Inflammatory macrophage treated with lipopolysaccharide for 1 hour (primary cell): ENCODE results near the gene PCDHGA1.
"Not testable (repeated sequence)": the region's sequence is repeated elsewhere in the genome, so short reads cannot be mapped to it uniquely, and the experiment has no call there.

ENCODE experiments used
- DNase-seq, 2 donors: peaks; one replicate each; pipeline ENCODE4 v3.0.0-alpha.2; 2020 to 2022

Gene PCDHGA1

GRCh38 chr5:141349917-141350619, 19.8 kb downstream of the PCDHGA1 start, which contains the start of gene PCDHGB1:
Gene PCDHGB1 (plus strand): TSS chr5:141350099. CDS start chr5:141350261, 162 bp downstream.
- DNase-seq, result peak in 1 of 2 donors; percentile 7

DNA sequence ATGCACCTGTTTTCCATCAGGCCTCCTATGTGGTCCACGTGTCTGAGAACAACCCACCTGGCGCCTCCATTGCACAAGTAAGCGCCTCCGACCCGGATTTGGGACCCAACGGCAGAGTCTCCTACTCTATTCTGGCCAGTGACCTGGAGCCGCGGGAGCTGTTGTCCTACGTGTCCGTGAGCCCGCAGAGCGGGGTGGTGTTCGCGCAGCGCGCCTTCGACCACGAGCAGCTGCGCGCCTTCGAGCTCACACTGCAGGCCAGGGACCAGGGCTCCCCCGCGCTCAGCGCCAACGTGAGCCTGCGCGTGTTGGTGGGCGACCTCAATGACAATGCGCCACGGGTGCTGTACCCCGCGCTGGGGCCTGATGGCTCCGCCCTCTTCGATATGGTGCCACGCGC, 21.3 kb downstream of the PCDHGA1 start:
- DNase-seq, result no peak

GRCh38 chr5:141354900-141355469, 24.7 kb downstream of the PCDHGA1 start, which contains the start of gene PCDHGA4:
Gene PCDHGA4 (plus strand): TSS chr5:141355021. CDS start chr5:141355108, 87 bp downstream.
- no peak for DNase-seq

DNA sequence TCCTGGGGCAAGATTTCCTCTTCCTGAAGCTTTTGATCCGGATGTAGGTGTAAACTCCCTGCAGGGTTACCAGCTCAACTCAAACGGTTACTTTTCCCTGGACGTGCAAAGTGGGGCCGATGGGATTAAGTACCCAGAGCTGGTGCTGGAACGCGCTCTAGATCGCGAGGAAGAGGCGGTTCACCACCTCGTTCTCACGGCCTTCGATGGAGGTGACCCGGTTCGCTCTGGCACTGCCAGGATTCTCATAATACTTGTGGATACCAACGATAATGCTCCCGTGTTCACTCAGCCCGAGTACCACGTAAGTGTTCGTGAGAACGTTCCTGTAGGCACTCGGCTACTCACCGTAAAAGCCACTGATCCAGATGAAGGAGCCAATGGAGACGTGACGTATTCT, 25.3 kb downstream of the PCDHGA1 start:
- DNase-seq, result no peak

DNA sequence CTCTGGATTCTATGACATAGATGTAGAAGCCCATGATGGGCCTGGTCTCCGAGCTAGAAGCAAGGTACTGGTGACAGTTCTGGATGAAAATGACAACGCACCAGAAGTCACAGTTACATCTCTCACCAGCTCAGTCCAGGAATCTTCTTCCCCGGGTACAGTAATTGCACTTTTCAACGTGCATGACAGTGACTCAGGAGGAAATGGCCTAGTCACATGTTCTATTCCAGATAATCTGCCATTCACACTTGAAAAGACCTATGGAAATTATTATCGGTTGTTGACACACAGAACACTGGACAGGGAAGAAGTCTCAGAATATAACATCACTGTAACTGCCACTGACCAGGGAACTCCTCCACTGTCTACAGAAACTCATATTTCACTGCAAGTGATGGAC, 25.8 kb downstream of the PCDHGA1 start:
- DNase-seq, result no peak

DNA sequence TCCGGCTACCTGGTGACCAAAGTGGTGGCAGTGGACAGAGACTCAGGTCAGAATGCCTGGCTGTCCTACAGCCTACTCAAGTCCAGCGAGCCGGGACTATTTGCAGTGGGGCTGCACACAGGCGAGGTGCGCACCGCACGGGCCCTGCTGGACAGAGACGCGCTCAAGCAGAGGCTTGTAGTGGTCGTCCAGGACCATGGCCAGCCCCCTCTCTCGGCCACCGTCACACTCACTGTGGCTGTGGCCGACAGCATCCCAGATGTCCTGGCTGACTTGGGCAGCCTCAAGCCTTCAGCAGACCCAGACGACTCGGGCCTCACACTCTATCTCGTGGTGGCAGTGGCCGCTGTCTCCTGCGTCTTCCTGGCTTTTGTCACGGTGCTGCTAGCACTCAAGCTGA, 26.6 kb downstream of the PCDHGA1 start:
- DNase-seq, result no peak

DNA sequence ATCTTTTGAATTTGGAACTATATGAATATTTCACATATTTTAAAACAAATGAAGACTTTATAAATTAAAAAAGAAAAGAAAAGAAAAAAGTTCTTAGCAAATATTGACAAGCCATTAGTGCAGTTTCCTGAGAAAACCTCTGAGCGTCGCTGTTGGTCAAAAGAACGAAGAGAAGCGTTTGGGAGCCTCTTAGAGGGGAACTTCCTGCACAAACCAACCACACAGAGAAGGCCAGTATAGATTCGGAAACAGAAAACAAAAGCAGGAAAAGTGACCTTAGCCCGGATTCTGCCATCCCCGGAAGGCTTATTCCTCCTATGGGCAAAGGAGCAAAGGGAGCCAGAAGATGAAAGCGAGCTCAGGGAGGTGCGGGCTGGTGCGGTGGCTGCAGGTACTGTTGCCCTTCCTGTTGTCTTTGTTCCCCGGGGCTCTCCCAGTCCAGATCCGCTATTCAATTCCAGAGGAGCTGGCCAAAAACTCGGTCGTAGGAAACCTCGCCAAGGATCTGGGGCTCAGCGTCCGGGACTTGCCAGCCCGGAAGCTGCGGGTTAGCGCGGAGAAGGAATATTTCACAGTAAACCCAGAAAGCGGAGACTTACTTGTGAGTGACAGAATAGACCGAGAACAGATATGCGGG, 29.6 kb downstream of the PCDHGA1 start, which contains the start of gene PCDHGB2:
Gene PCDHGB2, plus strand, starts transcription at position 205 of the 637 bp plus-strand sequence. Its CDS starts 142 bp downstream, at position 347.
- DNase-seq, result peak; percentile 10 to 20

GRCh38 chr5:141360685-141361084, 30.4 kb downstream of the PCDHGA1 start:
- no peak for DNase-seq

- no peak for DNase-seq
Observed at GRCh38 chr5:141362719-141363118, 32.4 kb downstream of the PCDHGA1 start.

- DNase-seq, result no peak
Observed at GRCh38 chr5:141363952-141364660, 33.8 kb downstream of the PCDHGA1 start, which contains the start of gene PCDHGA5. Gene PCDHGA5 (plus strand): TSS chr5:141364162. CDS start chr5:141364331, 169 bp downstream.

GRCh38 chr5:141366016-141366896, 35.9 kb downstream of the PCDHGA1 start:
- no peak for DNase-seq

DNA sequence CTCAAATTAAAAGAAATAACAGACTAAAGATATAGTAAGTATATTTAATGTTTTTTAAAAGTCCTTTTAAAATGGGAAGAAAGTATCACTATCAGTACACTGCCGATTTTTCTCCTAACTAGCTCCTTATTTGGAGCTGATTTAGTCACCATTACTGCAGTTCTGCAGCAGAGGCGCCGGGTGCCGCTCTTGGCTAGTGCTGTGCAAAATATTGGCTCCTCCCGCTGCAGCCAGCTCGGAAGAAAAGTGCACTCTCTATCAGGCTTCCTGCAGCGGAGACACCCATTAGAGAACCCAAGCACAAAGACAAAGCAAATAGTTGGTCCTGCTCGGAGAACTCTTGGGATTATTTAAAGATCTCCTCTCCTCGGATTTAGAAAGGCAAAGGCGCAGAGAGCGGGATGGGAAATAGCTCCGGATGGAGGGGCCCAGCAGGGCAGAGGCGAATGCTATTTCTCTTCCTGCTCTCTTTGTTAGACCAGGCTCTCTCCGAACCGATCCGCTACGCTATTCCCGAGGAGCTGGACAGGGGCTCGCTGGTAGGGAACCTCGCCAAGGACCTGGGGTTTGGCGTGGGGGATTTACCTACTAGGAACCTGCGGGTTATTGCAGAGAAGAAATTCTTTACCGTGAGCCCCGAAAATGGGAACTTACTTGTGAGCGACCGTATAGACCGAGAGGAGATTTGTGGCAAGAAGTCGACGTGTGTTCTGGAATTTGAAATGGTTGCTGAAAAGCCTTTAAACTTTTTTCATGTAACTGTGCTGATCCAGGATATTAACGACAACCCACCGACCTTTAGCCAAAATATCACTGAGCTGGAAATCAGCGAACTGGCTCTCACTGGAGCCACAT, 39.9 kb downstream of the PCDHGA1 start, which contains the start of gene PCDHGB3:
Gene PCDHGB3, plus strand, starts transcription at position 249 of the 855 bp plus-strand sequence. Its CDS starts 153 bp downstream, at position 402.
- peak in 1 of 2 donors; percentile 25 for DNase-seq

- no peak for DNase-seq
Observed at GRCh38 chr5:141371572-141372475, 41.5 kb downstream of the PCDHGA1 start.

DNA sequence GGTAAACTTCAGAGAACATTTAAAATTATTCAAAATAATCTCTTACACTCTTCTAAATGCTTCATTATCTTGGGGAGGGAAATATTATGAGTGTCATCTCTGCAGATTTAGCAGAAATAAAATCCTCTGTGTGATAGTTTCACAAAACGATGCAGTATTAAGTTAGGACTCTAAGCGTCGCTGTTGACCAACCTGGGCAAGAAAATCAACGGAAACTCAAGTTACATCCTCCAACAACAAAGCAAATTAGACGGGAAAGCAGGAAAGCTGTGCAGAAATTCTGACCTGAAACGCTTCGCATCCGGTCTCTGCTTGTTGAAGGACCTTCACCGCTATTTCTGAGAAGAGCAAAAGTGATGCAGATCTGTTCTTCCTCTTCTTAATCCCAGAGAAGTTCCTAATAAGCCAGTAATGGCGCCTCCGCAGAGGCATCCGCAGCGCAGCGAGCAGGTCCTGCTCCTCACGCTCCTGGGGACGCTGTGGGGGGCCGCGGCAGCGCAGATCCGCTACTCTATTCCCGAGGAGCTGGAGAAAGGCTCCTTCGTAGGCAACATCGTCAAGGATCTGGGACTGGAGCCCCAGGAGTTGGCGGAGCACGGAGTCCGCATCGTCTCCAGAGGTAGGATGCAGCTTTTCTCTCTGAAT, 43.5 kb downstream of the PCDHGA1 start, which contains the start of gene PCDHGA6:
Gene PCDHGA6, plus strand, starts transcription at position 219 of the 645 bp plus-strand sequence. Its CDS starts 193 bp downstream, at position 412.
- no peak for DNase-seq

GRCh38 chr5:141374627-141375026, 44.3 kb downstream of the PCDHGA1 start:
- DNase-seq, result no peak

DNA sequence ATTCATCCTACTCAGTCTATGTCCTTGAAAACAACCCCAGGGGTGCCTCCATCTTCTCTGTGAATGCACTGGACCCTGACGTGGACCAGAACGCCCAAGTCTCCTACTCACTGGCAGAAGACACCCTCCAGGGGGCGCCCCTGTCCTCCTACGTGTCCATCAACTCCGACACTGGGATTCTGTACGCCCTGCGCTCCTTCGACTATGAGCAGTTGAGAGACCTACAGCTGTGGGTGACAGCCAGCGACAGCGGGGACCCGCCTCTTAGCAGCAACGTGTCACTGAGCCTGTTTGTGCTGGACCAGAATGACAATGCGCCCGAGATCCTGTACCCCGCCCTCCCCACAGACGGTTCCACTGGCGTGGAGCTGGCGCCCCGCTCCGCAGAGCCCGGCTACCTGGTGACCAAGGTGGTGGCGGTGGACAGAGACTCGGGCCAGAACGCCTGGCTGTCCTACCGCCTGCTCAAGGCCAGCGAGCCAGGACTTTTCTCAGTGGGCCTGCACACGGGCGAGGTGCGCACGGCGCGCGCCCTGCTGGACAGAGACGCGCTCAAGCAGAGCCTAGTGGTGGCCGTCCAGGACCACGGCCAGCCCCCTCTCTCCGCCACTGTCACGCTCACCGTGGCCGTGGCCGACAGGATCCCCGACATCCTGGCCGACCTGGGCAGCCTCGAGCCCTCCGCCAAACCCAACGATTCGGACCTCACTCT, 45.3 kb downstream of the PCDHGA1 start:
- DNase-seq, result not testable (repeated sequence)

DNA sequence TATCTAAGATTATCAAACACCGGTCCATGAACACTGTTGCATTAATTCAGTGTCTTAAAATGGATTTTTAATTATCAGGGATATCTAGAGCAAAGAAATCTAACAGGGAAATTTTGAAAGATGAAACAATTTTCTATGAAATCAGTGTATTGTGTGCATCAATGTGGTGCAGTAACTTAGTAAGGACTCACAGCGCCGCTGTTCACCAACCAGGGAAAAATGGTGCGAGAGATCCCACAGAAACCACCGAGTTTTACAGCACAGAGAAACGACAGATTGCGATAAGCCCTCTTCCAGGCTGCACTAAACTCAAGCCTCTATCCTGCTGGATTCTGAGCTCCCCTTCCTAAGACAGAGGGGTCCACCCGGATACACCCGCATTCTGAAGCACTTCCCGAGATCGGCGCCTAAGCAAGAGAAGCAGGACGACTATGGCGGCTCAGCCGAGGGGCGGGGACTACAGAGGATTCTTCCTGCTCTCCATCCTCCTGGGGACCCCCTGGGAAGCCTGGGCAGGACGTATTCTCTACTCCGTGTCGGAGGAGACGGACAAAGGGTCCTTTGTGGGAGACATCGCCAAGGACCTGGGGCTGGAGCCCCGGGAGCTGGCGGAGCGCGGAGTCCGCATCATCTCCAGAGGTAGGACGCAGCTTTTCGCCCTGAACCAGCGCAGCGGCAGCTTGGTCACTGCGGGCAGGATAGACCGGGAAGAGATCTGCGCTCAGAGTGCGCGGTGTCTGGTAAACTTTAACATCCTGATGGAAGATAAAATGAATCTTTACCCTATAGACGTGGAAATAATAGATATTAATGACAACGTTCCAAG, 52.4 kb downstream of the PCDHGA1 start, which contains the start of gene PCDHGA7:
Gene PCDHGA7, plus strand, starts transcription at position 274 of the 826 bp plus-strand sequence. Its CDS starts 158 bp downstream, at position 432.
- no peak for DNase-seq
